GM10266 (cell line): ENCODE data around the gene PADI6.

Source experiments
- DNase-seq: peaks from one replicate; pipeline ENCODE4 v3.0.0; 2012; ENCODE audit errors: extremely low spot score
- TF ChIP-seq, protein P1 (sequence below): IDR thresholded peaks from 2 replicates; pipeline ENCODE4 v1.5.1; 2012; ENCODE audit warnings: mild to moderate bottlenecking, low read depth; ENCODE audit not compliant: control insufficient read depth, insufficient read depth; ENCODE audit errors: missing control alignments

Gene PADI6

GRCh38 chr1:17348593-17349234 lies 23.3 kb upstream of the PADI6 start:
- TF ChIP-seq, protein P1, sequence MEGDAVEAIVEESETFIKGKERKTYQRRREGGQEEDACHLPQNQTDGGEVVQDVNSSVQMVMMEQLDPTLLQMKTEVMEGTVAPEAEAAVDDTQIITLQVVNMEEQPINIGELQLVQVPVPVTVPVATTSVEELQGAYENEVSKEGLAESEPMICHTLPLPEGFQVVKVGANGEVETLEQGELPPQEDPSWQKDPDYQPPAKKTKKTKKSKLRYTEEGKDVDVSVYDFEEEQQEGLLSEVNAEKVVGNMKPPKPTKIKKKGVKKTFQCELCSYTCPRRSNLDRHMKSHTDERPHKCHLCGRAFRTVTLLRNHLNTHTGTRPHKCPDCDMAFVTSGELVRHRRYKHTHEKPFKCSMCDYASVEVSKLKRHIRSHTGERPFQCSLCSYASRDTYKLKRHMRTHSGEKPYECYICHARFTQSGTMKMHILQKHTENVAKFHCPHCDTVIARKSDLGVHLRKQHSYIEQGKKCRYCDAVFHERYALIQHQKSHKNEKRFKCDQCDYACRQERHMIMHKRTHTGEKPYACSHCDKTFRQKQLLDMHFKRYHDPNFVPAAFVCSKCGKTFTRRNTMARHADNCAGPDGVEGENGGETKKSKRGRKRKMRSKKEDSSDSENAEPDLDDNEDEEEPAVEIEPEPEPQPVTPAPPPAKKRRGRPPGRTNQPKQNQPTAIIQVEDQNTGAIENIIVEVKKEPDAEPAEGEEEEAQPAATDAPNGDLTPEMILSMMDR, result no peak
- peak; percentile 36 for DNase-seq

DNA sequence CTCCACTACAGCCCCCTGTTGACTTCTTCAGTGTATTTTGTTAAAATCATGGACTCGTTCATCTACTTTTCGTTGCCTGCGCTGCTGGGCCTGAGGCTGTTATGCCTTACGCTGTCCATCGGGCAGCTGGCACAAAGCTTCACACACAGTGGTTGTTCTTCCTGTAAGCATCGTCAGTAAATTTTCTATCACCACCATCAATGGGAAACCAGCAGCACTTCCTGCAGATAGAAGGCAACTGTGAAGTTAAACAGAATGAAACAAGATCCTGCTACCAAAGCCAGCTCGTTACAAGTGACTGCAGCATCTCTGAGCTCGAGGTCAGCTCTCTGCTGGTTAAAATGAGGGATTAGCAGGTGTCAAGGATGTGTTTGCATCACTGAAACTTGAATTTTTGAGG lies 21.9 kb upstream of the PADI6 start:
- TF ChIP-seq, protein P1, result no peak
- no peak for DNase-seq

- DNase-seq, result no peak
- TF ChIP-seq, protein P1, result no peak
Observed at GRCh38 chr1:17350928-17351446, 21.0 kb upstream of the PADI6 start.

DNA sequence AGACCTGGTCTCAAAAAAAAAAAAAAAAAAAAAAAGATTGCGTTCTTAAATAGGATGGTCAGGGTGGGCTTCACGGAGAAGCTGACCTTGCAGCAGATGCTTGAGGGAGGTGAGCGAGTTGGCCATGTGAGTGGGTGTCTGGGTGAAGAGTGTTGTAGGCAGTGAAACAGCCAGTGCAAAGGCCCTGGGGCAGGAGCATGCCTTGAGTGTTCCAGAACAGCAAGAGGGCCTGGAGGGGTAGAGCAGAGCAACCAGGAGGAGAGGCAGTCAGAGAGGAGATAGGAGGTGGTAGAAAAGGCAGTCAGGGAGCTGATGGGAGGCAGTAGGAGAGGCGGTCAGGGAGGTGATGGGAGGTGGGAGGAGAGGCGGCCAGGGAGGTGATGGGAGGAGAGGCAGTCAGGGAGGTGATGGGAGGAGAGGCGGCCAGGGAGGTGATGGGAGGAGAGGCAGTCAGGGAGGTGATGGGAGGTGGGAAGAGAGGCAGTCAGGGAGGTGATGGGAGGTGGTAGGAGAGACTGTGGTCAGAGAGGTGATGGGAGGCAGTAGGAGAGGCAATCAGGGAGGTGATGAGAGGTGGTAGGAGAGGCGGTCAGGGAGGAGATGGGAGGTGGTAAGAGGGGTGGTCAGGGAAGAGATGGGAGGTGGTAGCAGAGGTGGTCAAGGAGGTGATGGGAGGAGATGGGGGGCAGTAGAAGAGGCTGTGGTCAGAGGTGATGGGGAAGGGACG lies 20.2 kb upstream of the PADI6 start:
- TF ChIP-seq, protein P1, result no peak
- no peak for DNase-seq

DNA sequence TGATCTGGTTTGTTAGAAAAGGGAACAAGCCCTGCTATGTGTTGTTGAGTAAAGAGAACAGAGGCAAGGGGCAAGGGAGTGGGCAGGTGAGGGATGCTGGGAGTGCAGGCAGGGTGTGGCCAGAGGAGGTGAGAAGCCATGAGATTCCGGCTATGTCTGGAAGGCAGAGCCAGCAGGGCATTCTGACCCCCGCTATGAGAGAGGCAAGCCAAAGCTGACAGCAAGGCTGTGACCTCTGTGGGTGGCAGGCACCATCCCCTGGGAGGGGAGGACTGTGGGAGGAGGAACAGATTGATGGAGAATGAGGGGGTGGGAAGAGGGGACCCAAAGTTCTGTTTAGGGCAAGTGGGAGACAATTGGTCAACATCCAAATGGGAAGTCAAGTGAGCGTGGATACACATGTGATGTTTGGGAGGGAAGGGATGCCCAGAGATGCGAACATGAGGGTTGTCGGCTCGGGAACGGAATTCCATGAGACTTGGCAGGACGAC lies 19.5 kb upstream of the PADI6 start:
- TF ChIP-seq, protein P1, result no peak

GRCh38 chr1:17355898-17356297 lies 16.1 kb upstream of the PADI6 start:
- TF ChIP-seq, protein P1, result no peak
- DNase-seq, result no peak

More for the DNA sequence above, 19.5 kb upstream of the PADI6 start:
- DNase-seq, result no peak
